Body of pancreas (tissue), 4 donors: ENCODE measurements around the gene FAM217B.

Experiments used
- CTCF ChIP-seq, 7 experiments: fragments of 450-650 bp in 4 of 7; fragments of 200-600 bp in 3 of 7; sonication (generic) in 3 of 7; IDR thresholded peaks; one replicate each; pipeline ENCODE4 v1.5.1; 2016 to 2019; ENCODE audit warnings: antibody characterized with exemption in 7 of 7
- POLR2A ChIP-seq, 3 donors: fragments of 450-650 bp; IDR thresholded peaks; one replicate each; pipeline ENCODE4 v1.6.1; 2016; ENCODE audit warnings: antibody characterized with exemption in 3 of 3, mild to moderate bottlenecking in 2 of 3

- TF ChIP-seq CTCF (IDR thresholded peaks at IDR 0.05) (no peak), POLR2A (IDR thresholded peaks at IDR 0.05) (no peak)
These were observed 7.2 kb downstream of the FAM217B start for GRCh38 chr20:59947376-59947775.
